SK-N-DZ (cell line): Measurements from ENCODE around the gene STRA6.
A peak's percentile ranks its signal among the peaks of the same experiment; 100 is the strongest.

Source experiments
- DNase-seq: peaks from one replicate; pipeline ENCODE4 v3.0.0-alpha.2; 2015; ENCODE audit warnings: low spot score
- small RNA-seq, 2 experiments: library from RNA; depleted of rRNA; stranded (forward); fragments of <200 nt; gene quantifications; one replicate each; pipeline ENCODE3, GENCODE V24; 2014

The STRA6 gene

GRCh38 chr15:74132681-74133651 is 69.6 kb downstream of the STRA6 start:
- no peak for DNase-seq

GRCh38 chr15:74131628-74132413 is 70.8 kb downstream of the STRA6 start:
- no peak for DNase-seq

- DNase-seq: no peak
Observed at GRCh38 chr15:74130849-74131627, 71.5 kb downstream of the STRA6 start.

GRCh38 chr15:74130155-74130848 is 72.3 kb downstream of the STRA6 start, which contains the start of gene ISLR2:
Gene ISLR2 (plus strand): TSS chr15:74130586. CDS start chr15:74132755, 2,169 bp downstream.
- peak; percentile 54 for DNase-seq

GRCh38 chr15:74129586-74130154 is 72.9 kb downstream of the STRA6 start:
- no peak for DNase-seq

Small RNA genes lying within 50 kb of the gene (small RNA-seq; reads per million reads assigned to genes)
- 0 reads per million in 2 experiments for gene RF00017
